Upper lobe of right lung (tissue), 1 donor: ENCODE data around the gene CYP2S1. TPM values are rescaled to one million over a fixed set of nuclear protein-coding genes. Genes with fewer than 3 reads are reported as not detected.
A peak's percentile ranks its signal among the peaks of the same experiment; 100 is the strongest.

Experiments used
- ATAC-seq: fragments of 200-7000 bp; cut with Tn5 transposase; one replicate; pipeline ENCODE4 v1.9.1; 2020; ENCODE audit warnings: mild to moderate bottlenecking, moderate library complexity
- DNase-seq: peaks from one replicate; pipeline ENCODE4 v3.0.0-alpha.2; 2020
- H3K27ac ChIP-seq: fragments of 200-600 bp; one replicate; pipeline ENCODE4 v1.8.0; 2022
- H3K27me3 ChIP-seq: fragments of 200-600 bp; one replicate; pipeline ENCODE4 v1.8.0; 2022; ENCODE audit warnings: mild to moderate bottlenecking
- H3K36me3 ChIP-seq: fragments of 200-600 bp; one replicate; pipeline ENCODE4 v1.8.0; 2022
- H3K4me1 ChIP-seq: fragments of 200-600 bp; one replicate; pipeline ENCODE4 v1.8.0; 2022
- H3K4me3 ChIP-seq: fragments of 200-600 bp; one replicate; pipeline ENCODE4 v1.8.0; 2022; ENCODE audit warnings: mild to moderate bottlenecking
- H3K9me3 ChIP-seq: fragments of 200-600 bp; one replicate; pipeline ENCODE4 v1.8.0; 2022
- CTCF ChIP-seq: fragments of 200-600 bp; IDR thresholded peaks from one replicate; pipeline ENCODE4 v1.8.0; 2022; ENCODE audit warnings: antibody characterized with exemption
- intact Hi-C: fragments of 100-400 bp; cut with DNase I; formaldehyde crosslinking; loops from one replicate; pipeline ENCODE4 v1.11.0; 2022
- total RNA-seq: library from RNA; stranded (reverse); fragmentation: NEBNext Ultra II Directional; extraction: Animal tissue kit (Norgen Biotek cat#: 25700); gene quantifications from one replicate; pipeline ENCODE4 v1.2.1, GENCODE V29; 2021
- donor health status: DM: no; HTN: yes; CAD: no; lungs with severe emphysema.

Gene CYP2S1
- total RNA-seq, 1 donor from 2014 or later: 11.1 TPM

GRCh38 chr19:41217741-41218140, 24.7 kb downstream of the CYP2S1 start:
- H3K4me3 ChIP-seq: no peak overlapping the region
- peak overlapping the region; percentile 85 for H3K27ac ChIP-seq
- no peak for TF ChIP-seq CTCF
- H3K4me1 ChIP-seq: no peaks in the 10 kb centered on the region
- H3K36me3 ChIP-seq: no peaks in the 10 kb centered on the region
- intact Hi-C loops: no loop called here
- H3K27me3 ChIP-seq: no peaks in the 10 kb centered on the region
- no peaks in the 10 kb centered on the region for H3K9me3 ChIP-seq
- ATAC-seq (no peak), DNase-seq (no peak)

- DNase-seq (no peak), ATAC-seq (no peak)
- no peak for TF ChIP-seq CTCF
- Histone ChIP-seq H3K27ac (peak overlapping the region; percentile 85), H3K4me1 (no peaks in the 10 kb centered on the region), H3K27me3 (no peaks in the 10 kb centered on the region), H3K36me3 (no peaks in the 10 kb centered on the region), H3K9me3 (no peaks in the 10 kb centered on the region), H3K4me3 (peak overlapping the region; percentile 1)
- intact Hi-C loops: no loop called here
These were observed 25.2 kb downstream of the CYP2S1 start for GRCh38 chr19:41218249-41218614.

GRCh38 chr19:41218615-41219507, 25.8 kb downstream of the CYP2S1 start, which contains the start of gene AXL:
TSS of gene AXL (plus strand) at chr19:41219223. CDS start at chr19:41219393, 170 bp downstream.
- Histone ChIP-seq H3K36me3 (no peaks in the 10 kb centered on the region), H3K4me1 (no peaks in the 10 kb centered on the region), H3K27ac (peak within 1 kb of the TSS; percentile 85), H3K9me3 (no peaks in the 10 kb centered on the region), H3K27me3 (no peaks in the 10 kb centered on the region), H3K4me3 (peak within 1 kb of the TSS; percentile 60)
- intact Hi-C loops: no loop called here
- no peak for TF ChIP-seq CTCF
- ATAC-seq (peak; percentile 81), DNase-seq (peak; percentile 84)

DNA sequence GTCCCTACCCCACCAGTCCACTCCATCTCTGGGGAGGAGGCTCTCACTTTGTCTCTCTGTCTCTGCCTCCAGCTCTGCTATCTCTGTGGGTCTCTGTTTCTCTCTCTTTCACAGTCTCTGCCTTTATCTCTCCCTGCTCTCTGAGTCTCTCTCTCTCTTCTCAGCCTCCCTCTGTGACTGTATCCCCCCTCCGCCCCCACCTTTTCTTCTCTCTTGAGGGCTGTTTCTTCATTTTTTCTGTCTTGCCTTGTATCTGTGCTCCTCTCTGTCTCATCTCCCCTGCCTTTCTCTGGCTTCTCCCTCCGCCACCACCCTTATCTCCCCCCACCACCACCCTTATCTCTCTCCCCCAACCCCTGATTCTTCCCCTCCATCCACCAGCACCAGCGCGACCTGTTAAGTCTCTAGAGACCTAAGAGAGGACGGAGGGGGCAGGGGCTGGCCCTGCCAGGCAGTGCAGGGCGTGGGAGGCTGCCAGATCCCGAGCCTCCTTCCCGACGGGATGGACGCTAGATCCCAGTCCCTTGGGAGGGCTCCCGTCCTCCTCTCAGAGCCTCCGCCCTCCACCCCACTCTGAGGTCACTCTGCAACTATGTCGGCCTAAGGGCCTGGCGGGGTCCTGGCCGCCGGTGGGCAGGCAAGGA, 27.0 kb downstream of the CYP2S1 start:
- H3K9me3 ChIP-seq: no peaks in the 10 kb centered on the region
- no peaks in the 10 kb centered on the region for H3K4me1 ChIP-seq
- peak; percentile 67 for DNase-seq
- peak overlapping the region; percentile 60 for H3K4me3 ChIP-seq
- peak; percentile 0 for ATAC-seq
- H3K27me3 ChIP-seq: no peaks in the 10 kb centered on the region
- no peaks in the 10 kb centered on the region for H3K36me3 ChIP-seq
- intact Hi-C loops: no loop called here
- no peak for TF ChIP-seq CTCF
- peak overlapping the region; percentile 85 for H3K27ac ChIP-seq

GRCh38 chr19:41220811-41221210, 27.8 kb downstream of the CYP2S1 start:
- TF ChIP-seq CTCF: no peak
- intact Hi-C loops: no loop called here
- no peaks in the 10 kb centered on the region for H3K27me3 ChIP-seq
- H3K9me3 ChIP-seq: no peaks in the 10 kb centered on the region
- H3K36me3 ChIP-seq: no peaks in the 10 kb centered on the region
- DNase-seq: no peak
- peak overlapping the region; percentile 85 for H3K27ac ChIP-seq
- no peak for ATAC-seq
- H3K4me3 ChIP-seq: peak overlapping the region; percentile 60
- H3K4me1 ChIP-seq: no peaks in the 10 kb centered on the region
